Small intestine (tissue), 7 donors: ENCODE results near the gene HINT2. TPM values are rescaled to one million over a fixed set of nuclear protein-coding genes. Genes with fewer than 3 reads are reported as not detected.

Experiments used
- DNase-seq, 2 donors: peaks; one replicate each; pipeline versions ENCODE4 v3.0.0 to v3.0.0-alpha.2; 2013
- FAIRE-seq: peaks from 2 replicates; lab custom pipeline; 2012; peaks lifted over from hg19 to GRCh38; lab: Jason Lieb, UNC
- H3K27ac ChIP-seq, 3 donors: one replicate each; pipeline ENCODE4 v1.5.1; 2013; ENCODE audit warnings: low read length in 2 of 3, mild to moderate bottlenecking in 2 of 3, control low read depth in 1 of 3, inconsistent platforms in 1 of 3, low read depth in 1 of 3, moderate library complexity in 1 of 3
- H3K27me3 ChIP-seq, 3 donors: one replicate each; pipeline ENCODE4 v1.6.1; 2013; ENCODE audit warnings: low read length in 3 of 3, inconsistent platforms in 1 of 3; ENCODE audit not compliant: control insufficient read depth in 3 of 3, insufficient read depth in 3 of 3
- H3K36me3 ChIP-seq, 3 donors: one replicate each; pipeline ENCODE4 v1.6.1; 2013; ENCODE audit warnings: low read length in 3 of 3, inconsistent platforms in 1 of 3, low read depth in 1 of 3, mild to moderate bottlenecking in 1 of 3, moderate library complexity in 1 of 3; ENCODE audit not compliant: control insufficient read depth in 3 of 3, insufficient read depth in 2 of 3
- H3K4me1 ChIP-seq, 3 donors: one replicate each; pipeline ENCODE4 v1.6.1; 2013; ENCODE audit warnings: low read length in 2 of 3, inconsistent platforms in 1 of 3, low read depth in 1 of 3, mild to moderate bottlenecking in 1 of 3, moderate library complexity in 1 of 3; ENCODE audit not compliant: control insufficient read depth in 3 of 3, insufficient read depth in 2 of 3
- H3K4me3 ChIP-seq, 3 donors: one replicate each; pipeline ENCODE4 v1.5.1; 2013; ENCODE audit warnings: low read length in 3 of 3, control low read depth in 1 of 3, inconsistent platforms in 1 of 3, low read depth in 1 of 3, mild to moderate bottlenecking in 1 of 3, moderate library complexity in 1 of 3
- H3K9me3 ChIP-seq, 2 donors: one replicate each; pipeline ENCODE4 v1.6.1; 2013; ENCODE audit warnings: low read depth in 1 of 2, low read length in 1 of 2; ENCODE audit not compliant: control insufficient read depth in 2 of 2, insufficient read depth in 1 of 2
- WGBS, 3 donors: extraction: QIAGEN DNeasy Blood & Tissue Kit; methylation state at CpG; one replicate each; pipeline ENCODE4 v1.1.7; 2013; 5-methylcytosine and 5-hydroxymethylcytosine counted together
- polyA plus RNA-seq, 4 donors: library from polyadenylated mRNA; stranded (reverse) in 3 of 4; unstranded in 1 of 4; fragments of 200-250 nt in 3 of 4; fragments of 120-200 nt in 1 of 4; gene quantifications; one replicate each; pipeline versions ENCODE4 v1.2.1 to v1.2.3, GENCODE V29; 2013
- donor health status: healthy with polysubstance abuse.
- donor health status: control.
- donor health status: control.
- donor health status: Bipolar disorder and iron deficiency.
- donor health status: healthy.

The HINT2 gene
- polyA plus RNA-seq, 4 donors: 34.4 to 138 (median 93.9) TPM

GRCh38 chr9:35771534-35771933 is 43.3 kb downstream of the HINT2 start:
- WGBS, 3 donors: 3 to 43% (median 32%) methylated on average over 1 of the region's 1 CpG
- FAIRE-seq: no peak
- Histone ChIP-seq H3K36me3 (peaks cover 0 to 9% (median 0%) of the 10 kb centered on the region in 3 donors), H3K27ac (peak overlapping the region; percentile 45 to 78 (median 62)), H3K4me1 (peaks cover 2 to 29% (median 8%) of the 10 kb centered on the region in 3 donors), H3K27me3 (no peaks in the 10 kb centered on the region), H3K4me3 (no peak overlapping the region), H3K9me3 (no peaks in the 10 kb centered on the region)
- peak; percentile 56 to 70 for DNase-seq

- Histone ChIP-seq H3K4me1 (peaks cover 2 to 29% (median 8%) of the 10 kb centered on the region in 3 donors), H3K36me3 (peaks cover 0 to 9% (median 0%) of the 10 kb centered on the region in 3 donors), H3K27me3 (no peaks in the 10 kb centered on the region), H3K4me3 (no peak overlapping the region), H3K27ac (peak overlapping the region; percentile 43 to 78 (median 62)), H3K9me3 (no peaks in the 10 kb centered on the region)
- peak; percentile 7 to 30 for DNase-seq
- WGBS, 3 donors: 13 to 27% (median 20%) methylated on average over 4 of the region's 4 CpGs
- no peak for FAIRE-seq
These were observed 43.8 kb downstream of the HINT2 start for GRCh38 chr9:35771075-35771433.

- Histone ChIP-seq H3K4me3 (no peak overlapping the region), H3K27ac (no peak overlapping the region), H3K4me1 (peaks cover 2 to 23% (median 8%) of the 10 kb centered on the region in 3 donors), H3K27me3 (no peaks in the 10 kb centered on the region), H3K9me3 (no peaks in the 10 kb centered on the region), H3K36me3 (peaks cover 0 to 9% (median 0%) of the 10 kb centered on the region in 3 donors)
- no peak for DNase-seq
- 91 to 100% (median 100%) methylated on average over 1 of the region's 1 CpG for WGBS, 3 donors
- no peak for FAIRE-seq
These were observed 45.1 kb downstream of the HINT2 start for GRCh38 chr9:35769763-35770162.

- FAIRE-seq: no peak
- Histone ChIP-seq H3K27me3 (no peaks in the 10 kb centered on the region), H3K27ac (no peak overlapping the region), H3K4me1 (peaks cover 2 to 19% (median 8%) of the 10 kb centered on the region in 3 donors), H3K36me3 (no peaks in the 10 kb centered on the region), H3K9me3 (no peaks in the 10 kb centered on the region), H3K4me3 (no peak overlapping the region)
- no peak for DNase-seq
- WGBS, 3 donors: 85 to 100% (median 94%) methylated on average over 1 of the region's 1 CpG
These were observed 47.4 kb downstream of the HINT2 start for GRCh38 chr9:35767458-35767857.

- 80 to 94% (median 87%) methylated on average over 2 of the region's 2 CpGs for WGBS, 3 donors
- FAIRE-seq (no peak), DNase-seq (no peak)
- peaks cover 2 to 15% (median 8%) of the 10 kb centered on the region in 3 donors for H3K4me1 ChIP-seq
- no peaks in the 10 kb centered on the region for H3K27me3 ChIP-seq
- no peak overlapping the region for H3K4me3 ChIP-seq
- no peak overlapping the region for H3K27ac ChIP-seq
- H3K36me3 ChIP-seq: no peaks in the 10 kb centered on the region
- H3K9me3 ChIP-seq: no peaks in the 10 kb centered on the region
These were observed 47.8 kb downstream of the HINT2 start for GRCh38 chr9:35766997-35767396.

- Histone ChIP-seq H3K36me3 (peaks cover 0 to 4% (median 0%) of the 10 kb centered on the region in 3 donors), H3K4me3 (no peak overlapping the region), H3K4me1 (peaks cover 0 to 14% (median 0%) of the 10 kb centered on the region in 3 donors), H3K27ac (no peak overlapping the region), H3K9me3 (no peaks in the 10 kb centered on the region), H3K27me3 (no peaks in the 10 kb centered on the region)
- FAIRE-seq (no peak), DNase-seq (no peak)
- WGBS, 3 donors: 95 to 100% (median 96%) methylated on average over 1 of the region's 1 CpG
These were observed 51.0 kb downstream of the HINT2 start for GRCh38 chr9:35763803-35764202.

GRCh38 chr9:35763181-35763580 is 51.7 kb downstream of the HINT2 start:
- Histone ChIP-seq H3K9me3 (no peaks in the 10 kb centered on the region), H3K4me1 (peaks cover 0 to 20% (median 3%) of the 10 kb centered on the region in 3 donors), H3K27me3 (no peaks in the 10 kb centered on the region), H3K27ac (no peak overlapping the region), H3K4me3 (no peak overlapping the region), H3K36me3 (peaks cover 0 to 4% (median 0%) of the 10 kb centered on the region in 3 donors)
- FAIRE-seq: no peak
- WGBS, 3 donors: 36 to 67% (median 66%) methylated on average over 2 of the region's 2 CpGs
- no peak for DNase-seq
